H1 (cell line): ENCODE data around the gene ZAP70. TPM values are rescaled to one million over a fixed set of nuclear protein-coding genes. Genes with fewer than 3 reads are reported as not detected.

ENCODE experiments used
- CEBPB ChIP-seq: IDR thresholded peaks from 2 replicates; pipeline ENCODE4 v1.6.1; 2012; ENCODE audit warnings: low read depth, low read length
- FOSL1 ChIP-seq: IDR thresholded peaks from 2 replicates; pipeline ENCODE4 v1.6.1; 2011; ENCODE audit warnings: mild to moderate bottlenecking, low read depth, low read length, moderate library complexity; ENCODE audit not compliant: insufficient read depth
- SAP30 ChIP-seq: fragments of 300-600 bp; sonication (generic); IDR thresholded peaks from 2 replicates; pipeline ENCODE4 v1.7.1; 2012; ENCODE audit warnings: low read length, moderate library complexity, mild to moderate bottlenecking, inconsistent platforms; ENCODE audit not compliant: insufficient read depth, insufficient replicate concordance
- TAF7 ChIP-seq: optimal IDR thresholded peaks from 2 replicates; pipeline ENCODE3; 2011; ENCODE audit warnings: low read depth, mild to moderate bottlenecking, inconsistent platforms, low read length, moderate library complexity, borderline replicate concordance
- TBP ChIP-seq: IDR thresholded peaks from 2 replicates; pipeline ENCODE4 v1.6.1; 2011; ENCODE audit warnings: low read depth, low read length, improper control_type of control experiment
- polyA plus RNA-seq, 7 experiments: library from polyadenylated mRNA; depleted of rRNA in 3 of 7; stranded (reverse) in 5 of 7; unstranded in 2 of 7; fragments of >200 nt in 5 of 7; fragments of 200-250 nt in 2 of 7; gene quantifications; 1 replicate in 5 of 7; 2 replicates in 1 of 7; 4 replicates in 1 of 7; pipeline versions ENCODE4 v1.2.1 to v1.2.3, GENCODE V29; 2011 to 2013; ENCODE audit warnings: missing spikeins in 2 of 7, mixed read lengths in 2 of 7
- total RNA-seq: library from RNA; stranded (reverse); fragmentation: NEBNext Ultra II Directional; extraction: Animal tissue kit (Norgen Biotek cat#: 25700); gene quantifications from 2 replicates; pipeline ENCODE4 v1.2.1, GENCODE V29; 2021

Gene ZAP70
- total and polyA plus RNA-seq, 2 of the 8 experiments (the other 6 are each of a cell fraction or from before 2014, with no cell fraction given), result 0.15 TPM; not detected in 1

DNA sequence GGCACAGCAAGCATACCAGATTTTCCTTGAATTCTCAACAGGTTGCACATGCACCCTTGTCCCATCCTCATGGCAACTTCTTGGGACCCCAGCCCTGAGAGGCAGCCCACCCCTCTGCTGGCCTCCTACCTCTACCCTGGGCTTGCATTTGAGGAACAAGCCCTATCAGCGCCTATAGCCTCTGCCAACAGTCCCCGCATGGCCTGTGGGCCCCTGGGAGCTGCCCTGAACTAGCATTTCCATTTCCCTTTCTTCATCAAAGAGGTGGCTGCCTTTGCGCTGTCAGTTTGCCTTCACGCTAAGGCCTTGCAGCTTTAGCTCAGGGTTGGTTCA lies 5.4 kb upstream of the ZAP70 start (continued):
- TF ChIP-seq TAF7 (no peak), FOSL1 (no peak), CEBPB (no peak), TBP (no peak), SAP30 (no peak)
